NB4 (cell line): ENCODE data around the gene SACS.
A peak's percentile ranks its signal among the peaks of the same experiment; 100 is the strongest.

Experiments used
- MYC ChIP-seq: IDR thresholded peaks from 2 replicates; pipeline ENCODE4 v1.6.1; 2011; ENCODE audit warnings: low read depth, low read length
- POLR2A ChIP-seq: IDR thresholded peaks from 2 replicates; pipeline ENCODE4 v1.6.1; 2011; ENCODE audit warnings: mild to moderate bottlenecking; ENCODE audit not compliant: insufficient read length; ENCODE audit errors: extremely low read depth
- TF ChIP-seq, protein P1 (sequence below): IDR thresholded peaks from one replicate; pipeline ENCODE4 v1.5.1; 2012; ENCODE audit warnings: low read depth, low read length
- TF ChIP-seq, protein P2 (sequence below): IDR thresholded peaks from 2 replicates; pipeline ENCODE4 v1.6.1; 2011; ENCODE audit warnings: low read depth, low read length

DNA sequence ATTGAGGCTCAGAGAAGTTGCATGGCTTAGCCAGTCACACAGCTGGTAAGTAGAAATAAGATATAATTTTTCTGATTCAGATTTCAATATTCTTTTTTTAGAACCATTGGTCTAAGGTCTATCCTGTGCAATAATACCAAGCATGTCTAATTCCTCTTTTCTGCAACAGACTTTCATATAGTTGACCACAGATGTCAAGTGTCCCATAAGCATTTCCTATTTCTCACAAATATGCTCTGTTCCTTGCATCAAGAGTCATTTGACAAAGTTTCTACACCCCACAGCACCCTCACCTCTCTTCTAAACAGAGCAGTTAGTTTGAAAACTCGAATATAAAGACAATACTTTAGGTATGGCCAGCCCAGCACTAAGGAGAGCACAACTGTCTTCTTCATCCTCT lies 26.8 kb upstream of the SACS start:
- TF ChIP-seq, protein P1, sequence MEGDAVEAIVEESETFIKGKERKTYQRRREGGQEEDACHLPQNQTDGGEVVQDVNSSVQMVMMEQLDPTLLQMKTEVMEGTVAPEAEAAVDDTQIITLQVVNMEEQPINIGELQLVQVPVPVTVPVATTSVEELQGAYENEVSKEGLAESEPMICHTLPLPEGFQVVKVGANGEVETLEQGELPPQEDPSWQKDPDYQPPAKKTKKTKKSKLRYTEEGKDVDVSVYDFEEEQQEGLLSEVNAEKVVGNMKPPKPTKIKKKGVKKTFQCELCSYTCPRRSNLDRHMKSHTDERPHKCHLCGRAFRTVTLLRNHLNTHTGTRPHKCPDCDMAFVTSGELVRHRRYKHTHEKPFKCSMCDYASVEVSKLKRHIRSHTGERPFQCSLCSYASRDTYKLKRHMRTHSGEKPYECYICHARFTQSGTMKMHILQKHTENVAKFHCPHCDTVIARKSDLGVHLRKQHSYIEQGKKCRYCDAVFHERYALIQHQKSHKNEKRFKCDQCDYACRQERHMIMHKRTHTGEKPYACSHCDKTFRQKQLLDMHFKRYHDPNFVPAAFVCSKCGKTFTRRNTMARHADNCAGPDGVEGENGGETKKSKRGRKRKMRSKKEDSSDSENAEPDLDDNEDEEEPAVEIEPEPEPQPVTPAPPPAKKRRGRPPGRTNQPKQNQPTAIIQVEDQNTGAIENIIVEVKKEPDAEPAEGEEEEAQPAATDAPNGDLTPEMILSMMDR: no peak
- TF ChIP-seq POLR2A: no peak
- TF ChIP-seq, protein P2, sequence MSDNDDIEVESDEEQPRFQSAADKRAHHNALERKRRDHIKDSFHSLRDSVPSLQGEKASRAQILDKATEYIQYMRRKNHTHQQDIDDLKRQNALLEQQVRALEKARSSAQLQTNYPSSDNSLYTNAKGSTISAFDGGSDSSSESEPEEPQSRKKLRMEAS: peak; percentile 66
- TF ChIP-seq MYC: peak; percentile 47; the same call in 1 of the 2 replicates
